Activated CD4-positive, alpha-beta T cell treated with anti-CD3 and anti-CD28 coated beads, Interleukin-2, amount 50 U/mL, for 24 hours (primary cell): ENCODE results near the gene CCDC34.

Experiments
- DNase-seq, 2 donors: peaks; one replicate each; pipeline ENCODE4 v3.0.0-alpha.2; 2020; ENCODE audit warnings: low read depth in 1 of 2, low spot score in 1 of 2

CCDC34 gene

DNA sequence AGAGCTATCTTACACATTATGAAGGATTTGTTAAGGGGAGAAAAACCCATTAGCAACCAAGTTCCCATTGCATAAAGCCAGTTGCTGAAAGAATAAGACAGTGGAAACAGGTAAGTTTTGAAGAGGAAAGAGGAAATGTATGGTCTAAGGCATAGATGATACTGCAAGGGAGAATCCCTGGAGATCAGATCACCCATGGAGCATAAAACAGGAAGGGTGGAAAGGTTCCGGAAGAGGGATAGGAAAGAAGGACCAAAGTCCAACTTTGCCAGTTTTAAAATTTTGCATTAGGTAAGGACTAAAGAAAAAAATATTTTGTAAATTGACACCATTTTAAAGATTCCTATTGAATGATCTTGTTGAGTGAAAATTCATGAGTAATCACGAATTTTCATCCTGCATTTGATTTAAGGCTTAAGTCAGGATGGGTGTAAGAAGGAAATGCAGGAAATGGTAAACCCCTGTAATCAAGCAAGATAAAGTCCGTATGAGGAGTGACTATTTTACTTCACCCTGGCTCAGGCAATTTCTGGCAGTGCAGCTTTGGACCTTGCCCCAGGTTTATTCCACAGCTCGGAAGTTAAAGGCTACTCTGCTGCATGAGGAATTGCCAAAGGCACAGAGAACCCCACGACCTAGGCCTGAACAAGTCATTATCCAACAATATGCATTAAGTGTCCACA, 70.9 kb downstream of the CCDC34 start:
- DNase-seq, result no peak

DNA sequence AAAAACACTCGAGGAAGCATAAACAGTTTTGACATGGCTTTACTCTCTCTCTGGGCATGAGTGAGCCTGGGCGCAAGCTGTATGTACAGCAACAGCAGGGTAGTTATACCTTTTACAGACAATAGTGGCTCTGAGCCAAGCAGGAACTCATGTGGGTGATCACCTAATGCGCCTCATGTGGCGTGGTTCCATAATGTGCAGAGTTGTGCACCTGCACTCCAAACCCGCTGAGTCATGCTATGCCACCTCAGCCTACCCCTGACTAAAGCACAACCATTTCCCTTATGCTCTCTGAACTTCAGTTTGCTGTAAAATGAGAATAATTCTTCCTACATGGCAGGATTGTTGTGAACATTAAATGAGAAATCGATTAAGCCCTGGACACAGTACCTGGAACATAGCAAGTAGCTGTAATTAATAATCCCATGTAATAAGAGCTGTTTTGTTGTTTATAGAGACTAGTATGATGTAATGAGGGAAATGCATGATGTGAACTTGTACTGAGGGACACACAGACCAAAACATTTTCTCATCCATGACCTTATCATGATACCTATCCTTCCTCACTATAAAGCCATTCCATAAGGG, 71.6 kb downstream of the CCDC34 start:
- DNase-seq, result no peak

DNA sequence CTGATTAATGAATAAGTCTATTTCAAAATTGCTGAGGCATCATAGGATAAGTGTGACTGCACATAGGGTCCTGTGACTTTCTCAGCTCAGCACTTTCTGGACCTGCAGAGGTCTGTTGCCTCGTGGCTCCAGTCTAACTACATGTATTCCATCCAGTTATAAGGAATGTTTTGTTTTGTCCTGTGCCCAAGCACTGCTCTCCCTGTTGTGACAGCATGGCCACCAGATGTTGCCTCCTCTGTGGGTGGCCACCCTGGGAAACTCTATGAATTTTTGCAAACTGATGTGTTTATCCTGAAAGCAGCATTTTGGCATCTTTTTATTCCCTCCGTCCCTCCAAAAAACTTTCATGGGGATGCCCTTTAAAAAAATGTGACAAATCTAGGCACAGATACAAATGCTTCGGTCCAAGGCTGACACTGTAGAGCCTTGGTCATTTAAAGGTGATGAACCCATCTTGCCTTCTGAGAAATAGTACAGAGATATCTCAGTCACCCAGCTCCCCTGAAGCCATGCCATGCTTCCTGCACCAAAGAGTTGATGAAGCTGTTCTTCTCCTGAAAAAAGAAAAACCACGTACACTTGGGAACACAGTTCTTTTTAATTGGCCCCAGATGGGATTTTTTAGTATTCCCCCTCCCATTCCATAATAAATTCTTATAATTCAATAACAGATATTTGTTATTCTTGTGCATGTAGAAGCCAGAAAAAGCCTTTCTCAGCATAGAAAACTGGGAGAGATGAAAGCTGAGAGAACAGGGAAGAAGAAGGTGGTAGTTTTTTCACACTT, 72.6 kb downstream of the CCDC34 start:
- DNase-seq, result no peak
